ENCODE data around the gene CHRM4.

GRCh38 chr11:46362156-46363030, 29.2 kb downstream of the CHRM4 start:
- TF ChIP-seq, protein P1, sequence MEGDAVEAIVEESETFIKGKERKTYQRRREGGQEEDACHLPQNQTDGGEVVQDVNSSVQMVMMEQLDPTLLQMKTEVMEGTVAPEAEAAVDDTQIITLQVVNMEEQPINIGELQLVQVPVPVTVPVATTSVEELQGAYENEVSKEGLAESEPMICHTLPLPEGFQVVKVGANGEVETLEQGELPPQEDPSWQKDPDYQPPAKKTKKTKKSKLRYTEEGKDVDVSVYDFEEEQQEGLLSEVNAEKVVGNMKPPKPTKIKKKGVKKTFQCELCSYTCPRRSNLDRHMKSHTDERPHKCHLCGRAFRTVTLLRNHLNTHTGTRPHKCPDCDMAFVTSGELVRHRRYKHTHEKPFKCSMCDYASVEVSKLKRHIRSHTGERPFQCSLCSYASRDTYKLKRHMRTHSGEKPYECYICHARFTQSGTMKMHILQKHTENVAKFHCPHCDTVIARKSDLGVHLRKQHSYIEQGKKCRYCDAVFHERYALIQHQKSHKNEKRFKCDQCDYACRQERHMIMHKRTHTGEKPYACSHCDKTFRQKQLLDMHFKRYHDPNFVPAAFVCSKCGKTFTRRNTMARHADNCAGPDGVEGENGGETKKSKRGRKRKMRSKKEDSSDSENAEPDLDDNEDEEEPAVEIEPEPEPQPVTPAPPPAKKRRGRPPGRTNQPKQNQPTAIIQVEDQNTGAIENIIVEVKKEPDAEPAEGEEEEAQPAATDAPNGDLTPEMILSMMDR (conservative IDR thresholded peaks at IDR 0.05; ENCODE audit: low read length) = no peak
- TF ChIP-seq EZH2phosphoT487 (IDR thresholded peaks at IDR 0.05; ENCODE audit: borderline replicate concordance) = no peak
